RWPE2 (cell line): Measurements from ENCODE around the gene RAB35.
A peak's percentile ranks its signal among the peaks of the same experiment; 100 is the strongest.

Experiments
- ATAC-seq: fragments of 200-7000 bp; cut with Tn5 transposase; 3 replicates; pipeline ENCODE4 v1.9.1; 2021; ENCODE audit warnings: low read depth
- DNase-seq: peaks from one replicate; pipeline ENCODE4 v3.0.0-alpha.2; 2020; ENCODE audit warnings: low spot score
- H3K27ac ChIP-seq: fragments of 450-650 bp; 2 replicates; pipeline ENCODE4 v1.5.1; 2017; ENCODE audit warnings: mild to moderate bottlenecking; ENCODE audit not compliant: poor library complexity, severe bottlenecking
- H3K27me3 ChIP-seq: fragments of 250-450 bp; sonication (Bioruptor Pico); 2 replicates; pipeline ENCODE4 v1.5.1; 2021; ENCODE audit warnings: mild to moderate bottlenecking, moderate library complexity; ENCODE audit not compliant: insufficient read depth, poor library complexity, severe bottlenecking
- H3K36me3 ChIP-seq: fragments of 250-450 bp; sonication (Bioruptor Pico); 2 replicates; pipeline ENCODE4 v1.5.1; 2020; ENCODE audit warnings: low read depth, mild to moderate bottlenecking, moderate library complexity
- H3K4me1 ChIP-seq: fragments of 250-450 bp; sonication (Bioruptor Pico); 2 replicates; pipeline ENCODE4 v1.5.1; 2021; ENCODE audit warnings: mild to moderate bottlenecking, moderate library complexity; ENCODE audit not compliant: insufficient read depth, poor library complexity, severe bottlenecking
- H3K4me3 ChIP-seq: fragments of 250-450 bp; sonication (Bioruptor Pico); 2 replicates; pipeline ENCODE4 v1.5.1; 2021; ENCODE audit warnings: mild to moderate bottlenecking, moderate library complexity; ENCODE audit not compliant: severe bottlenecking
- H3K9me3 ChIP-seq: fragments of 250-450 bp; sonication (Bioruptor Pico); 2 replicates; pipeline ENCODE4 v1.5.1; 2021; ENCODE audit warnings: mild to moderate bottlenecking, moderate library complexity; ENCODE audit not compliant: severe bottlenecking
- CTCF ChIP-seq: fragments of 450-650 bp; IDR thresholded peaks from one replicate; pipeline ENCODE4 v1.5.1; 2017; ENCODE audit warnings: mild to moderate bottlenecking, moderate library complexity; ENCODE audit not compliant: poor library complexity, severe bottlenecking

Gene RAB35

DNA sequence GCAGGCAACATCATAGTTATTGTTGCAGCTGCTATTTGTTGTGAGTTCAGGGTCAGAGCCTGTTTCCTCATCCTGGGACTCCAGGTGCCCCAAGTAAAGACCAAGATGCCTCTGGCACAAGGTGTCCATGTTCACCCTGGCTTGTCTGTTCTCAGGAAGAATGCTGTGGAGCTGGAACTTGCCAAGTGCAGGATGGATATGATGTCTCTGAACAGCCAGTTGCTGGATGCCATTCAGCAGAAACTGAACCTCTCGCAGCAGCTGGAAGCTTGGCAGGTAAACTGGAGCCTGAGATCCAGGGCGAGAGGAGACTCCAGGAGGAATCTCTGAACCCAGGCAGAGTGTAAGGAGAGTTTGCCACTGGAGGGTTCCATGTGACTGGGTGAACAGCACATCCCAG lies 26.8 kb downstream of the RAB35 start:
- no peaks in the 10 kb centered on the region for H3K27me3 ChIP-seq
- H3K4me3 ChIP-seq: no peak overlapping the region
- DNase-seq (no peak), ATAC-seq (no peak)
- H3K9me3 ChIP-seq: no peaks in the 10 kb centered on the region
- H3K27ac ChIP-seq: no peak overlapping the region
- peaks cover 4% of the 10 kb centered on the region; the same call in 1 of the 2 replicates for H3K36me3 ChIP-seq
- H3K4me1 ChIP-seq: peaks cover 4% of the 10 kb centered on the region
- no peak for TF ChIP-seq CTCF

DNA sequence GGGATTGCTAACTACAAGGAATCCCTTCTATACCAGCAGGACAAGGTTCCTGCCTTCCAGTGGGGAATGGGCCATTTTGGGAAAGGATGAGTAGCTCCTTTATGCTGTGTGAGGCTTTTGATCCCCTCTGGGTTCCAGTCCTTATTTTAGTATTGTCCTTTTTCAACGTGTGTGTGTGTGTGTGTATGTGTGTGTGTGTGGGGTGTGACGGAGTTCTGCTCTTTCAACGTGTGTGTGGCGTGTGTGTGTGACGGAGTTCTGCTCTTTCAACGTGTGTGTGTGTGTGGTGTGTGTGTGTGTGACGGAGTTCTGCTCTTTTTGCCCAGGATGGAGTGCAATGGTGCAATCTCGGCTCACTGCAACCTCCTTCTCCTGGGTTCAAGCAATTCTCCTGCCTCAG lies 27.4 kb downstream of the RAB35 start:
- H3K27ac ChIP-seq: no peak overlapping the region
- ATAC-seq: no peak
- no peak for DNase-seq
- H3K27me3 ChIP-seq: no peaks in the 10 kb centered on the region
- no peak for TF ChIP-seq CTCF
- peaks cover 4% of the 10 kb centered on the region for H3K4me1 ChIP-seq
- no peaks in the 10 kb centered on the region; the same call in 1 of the 2 replicates for H3K36me3 ChIP-seq
- H3K9me3 ChIP-seq: no peaks in the 10 kb centered on the region
- H3K4me3 ChIP-seq: no peak overlapping the region

DNA sequence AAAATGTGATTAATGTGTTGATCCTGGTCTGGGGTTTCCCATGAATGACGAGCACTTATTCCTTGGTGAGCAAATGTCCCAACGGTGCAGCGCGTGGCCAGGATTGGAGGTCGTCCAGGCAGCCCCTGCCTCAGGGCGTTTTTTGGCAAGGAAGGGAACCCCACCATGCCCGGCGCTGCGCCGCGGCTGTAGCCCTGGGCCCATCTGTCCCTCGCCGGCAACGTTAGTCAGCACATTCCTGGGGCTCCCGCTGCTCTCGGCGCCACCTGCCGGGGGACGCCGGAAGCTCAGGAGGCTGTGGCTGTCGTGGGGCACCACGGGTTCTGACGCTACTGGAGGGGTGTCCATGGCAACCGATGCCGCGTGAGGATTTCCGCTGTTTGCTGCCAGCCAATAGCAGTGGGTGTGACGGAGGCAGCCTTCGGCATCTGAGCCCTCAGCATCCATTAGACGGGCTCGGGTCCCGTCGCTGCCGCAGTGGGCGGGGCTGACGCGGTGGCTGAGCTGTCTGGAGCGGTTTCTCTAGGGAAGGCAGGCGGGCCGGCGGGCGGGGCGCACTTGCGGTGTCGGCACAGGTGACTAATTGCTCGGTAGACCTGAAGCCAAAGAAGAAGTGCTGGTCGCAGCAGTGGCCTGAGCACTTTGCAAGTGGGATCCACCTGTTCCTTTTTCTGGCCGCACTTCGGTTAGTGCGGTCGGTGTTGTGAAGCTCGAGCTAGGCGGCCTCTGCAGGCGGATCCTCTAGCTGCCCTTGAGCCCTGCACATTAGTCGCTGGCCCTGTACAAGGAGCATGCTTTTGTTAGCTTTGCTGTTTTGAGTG lies 29.5 kb downstream of the RAB35 start:
- TF ChIP-seq CTCF: peak; percentile 98
- Histone ChIP-seq H3K27ac (peak overlapping the region; percentile 18), H3K4me1 (peaks cover 4% of the 10 kb centered on the region), H3K27me3 (no peaks in the 10 kb centered on the region), H3K36me3 (no peaks in the 10 kb centered on the region), H3K4me3 (peak overlapping the region; percentile 4), H3K9me3 (no peaks in the 10 kb centered on the region)
- DNase-seq (peak; percentile 98), ATAC-seq (peak; percentile 88)

DNA sequence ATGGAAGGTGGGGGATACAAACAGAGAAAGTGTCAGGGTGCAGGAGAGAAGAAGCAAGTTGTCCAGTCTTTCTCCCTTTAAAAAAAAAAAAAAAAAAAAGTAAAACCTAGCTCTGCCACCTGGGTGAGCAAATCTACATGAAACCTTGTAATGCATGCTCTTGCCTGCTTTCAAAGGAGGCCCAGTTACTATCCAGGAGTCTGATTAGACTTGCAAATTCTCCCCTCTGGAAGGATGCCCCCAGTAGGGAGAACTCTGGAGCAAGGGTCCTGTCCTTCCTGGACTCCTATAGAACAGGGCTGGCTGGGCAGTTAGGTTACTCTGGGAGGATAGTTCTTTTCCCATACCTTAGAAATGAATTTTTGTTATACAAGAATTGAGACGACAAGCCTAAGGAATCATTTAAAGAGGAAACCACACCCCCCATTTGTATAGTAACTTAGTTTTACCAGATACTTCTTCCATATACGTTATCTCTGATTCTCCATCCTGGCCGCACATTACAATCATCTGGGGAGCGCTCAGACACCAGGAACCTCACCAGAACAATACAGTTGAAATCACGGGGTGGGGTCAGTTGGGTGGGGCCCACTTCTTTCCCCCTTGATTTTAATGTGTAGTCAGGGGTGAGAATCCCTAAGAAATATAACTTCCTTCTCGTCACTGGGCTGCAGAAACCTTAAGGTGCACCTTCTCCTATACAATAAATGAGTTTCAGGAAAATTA lies 30.5 kb downstream of the RAB35 start:
- Histone ChIP-seq H3K9me3 (no peaks in the 10 kb centered on the region), H3K27me3 (no peaks in the 10 kb centered on the region), H3K36me3 (no peaks in the 10 kb centered on the region), H3K4me3 (no peak overlapping the region), H3K27ac (peak overlapping the region; percentile 18), H3K4me1 (peaks cover 4% of the 10 kb centered on the region)
- no peak for TF ChIP-seq CTCF
- no peak for ATAC-seq
- no peak for DNase-seq

DNA sequence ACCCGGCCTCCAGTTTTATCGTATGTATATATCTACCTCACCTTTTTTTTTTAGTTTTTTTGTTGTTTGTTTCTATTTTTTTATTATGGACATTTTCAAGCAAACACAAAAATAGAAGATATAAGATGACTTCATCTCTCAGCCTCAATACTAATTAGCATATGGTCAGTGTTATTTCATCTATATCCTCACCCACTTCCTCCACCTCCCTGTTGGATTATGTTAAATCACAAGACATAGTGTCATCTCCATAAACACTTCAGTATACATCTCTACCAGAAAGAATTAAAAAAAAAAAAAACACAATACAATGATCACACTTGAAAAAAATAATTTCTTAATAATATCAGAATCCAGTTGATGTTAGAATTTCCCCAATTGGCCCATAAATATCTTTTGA lies 34.9 kb downstream of the RAB35 start:
- Histone ChIP-seq H3K4me1 (peaks cover 17% of the 10 kb centered on the region), H3K27me3 (no peaks in the 10 kb centered on the region), H3K9me3 (no peaks in the 10 kb centered on the region), H3K4me3 (no peak overlapping the region), H3K36me3 (no peaks in the 10 kb centered on the region), H3K27ac (no peak overlapping the region)
- DNase-seq (no peak), ATAC-seq (no peak)
- no peak for TF ChIP-seq CTCF
